Choroid plexus epithelial cell (primary cell): ENCODE results near the gene SPECC1.
"Not testable (repeated sequence)": the region's sequence is repeated elsewhere in the genome, so short reads cannot be mapped to it uniquely, and the experiment has no call there.

ENCODE experiments used
- DNase-seq: peaks from one replicate; pipeline ENCODE4 v3.0.0-alpha.2; 2010; ENCODE audit warnings: low read depth
- H3K4me3 ChIP-seq: 2 replicates; pipeline ENCODE4 v1.5.1; 2011; ENCODE audit warnings: low read depth, mild to moderate bottlenecking, control low read depth, low read length, moderate library complexity
- CTCF ChIP-seq: conservative IDR thresholded peaks from 2 replicates; pipeline ENCODE4 v1.5.1; 2011; ENCODE audit warnings: low read depth, mild to moderate bottlenecking, control low read depth, inconsistent platforms, low read length, moderate library complexity

SPECC1 gene

GRCh38 chr17:20009302-20010098 is at the start of gene SPECC1:
TSS of gene SPECC1 (plus strand) at chr17:20009359. CDS start at chr17:20096652, 87,293 bp downstream.
- peak; percentile 61 for DNase-seq
- TF ChIP-seq CTCF: peak; percentile 58
- peak within 1 kb of the TSS; percentile 68 for H3K4me3 ChIP-seq

GRCh38 chr17:19962954-19963353 is 46.2 kb upstream of the SPECC1 start:
- not testable (repeated sequence) for DNase-seq, H3K4me3 ChIP-seq

- TF ChIP-seq CTCF: no peak
- H3K4me3 ChIP-seq: no peak overlapping the region
- DNase-seq: no peak
Measured at GRCh38 chr17:19973156-19973555, 36.0 kb upstream of the SPECC1 start.

GRCh38 chr17:19975601-19976000 is 33.6 kb upstream of the SPECC1 start:
- DNase-seq: no peak
- H3K4me3 ChIP-seq: no peak overlapping the region
- TF ChIP-seq CTCF: no peak

- H3K4me3 ChIP-seq: peak within 1 kb of the TSS; percentile 89
- DNase-seq: peak; percentile 82
- TF ChIP-seq CTCF: no peak
Measured at GRCh38 chr17:19977293-19978208, 31.6 kb upstream of the SPECC1 start, which contains the start of gene AKAP10. TSS of gene AKAP10 (minus strand) at chr17:19977828. CDS start at chr17:19977679, 149 bp downstream.

GRCh38 chr17:19978209-19978802 is 30.9 kb upstream of the SPECC1 start:
- H3K4me3 ChIP-seq: peak overlapping the region; percentile 89
- TF ChIP-seq CTCF: no peak
- no peak for DNase-seq

GRCh38 chr17:19978805-19979211 is 30.4 kb upstream of the SPECC1 start:
- DNase-seq: no peak
- H3K4me3 ChIP-seq: no peak overlapping the region
- no peak for TF ChIP-seq CTCF
